Forelimb muscle (tissue), 1 donor: ENCODE measurements around the gene CCDC28A. TPM values are rescaled to one million over a fixed set of nuclear protein-coding genes. Genes with fewer than 3 reads are reported as not detected.
"Not testable (repeated sequence)": the region's sequence is repeated elsewhere in the genome, so short reads cannot be mapped to it uniquely, and the experiment has no call there.

Experiments used
- DNase-seq: peaks from one replicate; pipeline ENCODE4 v3.0.0-alpha.2; 2013; ENCODE audit warnings: low read depth
- polyA plus RNA-seq: library from polyadenylated mRNA; unstranded; fragments of 120-200 nt; gene quantifications from one replicate; pipeline ENCODE4 v1.2.1, GENCODE V29; 2013; ENCODE audit not compliant: insufficient read length

Gene CCDC28A
- polyA plus RNA-seq = 10.4 TPM

GRCh38 chr6:138773177-138774091, at the start of gene CCDC28A:
Gene CCDC28A (plus strand): TSS chr6:138773769. CDS start chr6:138776121, 2,352 bp downstream.
- peak; percentile 90 for DNase-seq

- DNase-seq = no peak
These were observed 49.6 kb upstream of the CCDC28A start for GRCh38 chr6:138724015-138724414.

GRCh38 chr6:138726066-138726756, 47.4 kb upstream of the CCDC28A start:
- DNase-seq = no peak

- DNase-seq = no peak
These were observed 46.8 kb upstream of the CCDC28A start for GRCh38 chr6:138726757-138727097.

- DNase-seq = no peak
These were observed 46.4 kb upstream of the CCDC28A start for GRCh38 chr6:138727182-138727581.

GRCh38 chr6:138728662-138729061, 44.9 kb upstream of the CCDC28A start:
- DNase-seq = no peak

- not testable (repeated sequence) for DNase-seq
These were observed 43.5 kb upstream of the CCDC28A start for GRCh38 chr6:138730037-138730436.

- no peak for DNase-seq
These were observed 39.0 kb upstream of the CCDC28A start for GRCh38 chr6:138734585-138734984.

- DNase-seq = no peak
These were observed 36.9 kb upstream of the CCDC28A start for GRCh38 chr6:138736640-138737039.

- no peak for DNase-seq
These were observed 21.6 kb upstream of the CCDC28A start for GRCh38 chr6:138752017-138752416.

GRCh38 chr6:138757136-138757535, 16.4 kb upstream of the CCDC28A start:
- no peak for DNase-seq

GRCh38 chr6:138765896-138766655, 7.5 kb upstream of the CCDC28A start:
- DNase-seq = no peak

GRCh38 chr6:138769102-138769676, 4.4 kb upstream of the CCDC28A start:
- DNase-seq = no peak

- no peak for DNase-seq
These were observed 883 bp upstream of the CCDC28A start for GRCh38 chr6:138772596-138773176.

GRCh38 chr6:138774370-138774769, 801 bp downstream of the CCDC28A start:
- DNase-seq = no peak

- DNase-seq = no peak
These were observed 3.1 kb downstream of the CCDC28A start for GRCh38 chr6:138776659-138777058.

GRCh38 chr6:138778331-138778730, 4.8 kb downstream of the CCDC28A start:
- no peak for DNase-seq

GRCh38 chr6:138782243-138782642, 8.7 kb downstream of the CCDC28A start:
- no peak for DNase-seq

GRCh38 chr6:138785079-138785478, 11.5 kb downstream of the CCDC28A start:
- no peak for DNase-seq

- no peak for DNase-seq
These were observed 12.4 kb downstream of the CCDC28A start for GRCh38 chr6:138785980-138786379.

- no peak for DNase-seq
These were observed 13.6 kb downstream of the CCDC28A start for GRCh38 chr6:138787138-138787537.
